ENCODE results near the gene LPA.

LPA gene

GRCh38 chr6:160520043-160520904 is 143.8 kb downstream of the LPA start:
- peak; percentile 61 for DNase-seq (ENCODE audit: low read depth)

GRCh38 chr6:160519603-160520042 is 144.5 kb downstream of the LPA start:
- no peak for DNase-seq (ENCODE audit: low read depth)

DNA sequence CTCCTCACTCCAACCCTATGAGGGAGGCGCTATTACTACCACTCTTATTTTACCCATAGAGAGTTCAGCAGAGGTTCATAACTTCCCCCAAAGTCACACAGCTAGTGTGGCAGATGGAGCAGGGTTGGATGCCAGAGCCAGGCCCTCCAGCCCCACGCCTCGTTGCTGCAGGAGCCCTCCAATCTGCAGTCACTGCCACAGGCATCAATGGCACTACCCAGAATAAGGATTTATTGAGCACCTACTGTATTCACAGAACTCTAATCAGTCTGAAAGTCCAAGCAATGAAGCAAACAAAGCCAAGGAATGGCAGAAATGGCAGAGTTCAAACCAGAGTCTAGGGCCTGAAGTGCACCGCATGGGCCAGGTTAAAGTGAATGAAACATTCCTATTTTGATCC is 144.9 kb downstream of the LPA start:
- DNase-seq (ENCODE audit: low read depth): no peak

- DNase-seq (ENCODE audit: low read depth): no peak
Observed at GRCh38 chr6:160513836-160514235, 150.2 kb downstream of the LPA start.

DNA sequence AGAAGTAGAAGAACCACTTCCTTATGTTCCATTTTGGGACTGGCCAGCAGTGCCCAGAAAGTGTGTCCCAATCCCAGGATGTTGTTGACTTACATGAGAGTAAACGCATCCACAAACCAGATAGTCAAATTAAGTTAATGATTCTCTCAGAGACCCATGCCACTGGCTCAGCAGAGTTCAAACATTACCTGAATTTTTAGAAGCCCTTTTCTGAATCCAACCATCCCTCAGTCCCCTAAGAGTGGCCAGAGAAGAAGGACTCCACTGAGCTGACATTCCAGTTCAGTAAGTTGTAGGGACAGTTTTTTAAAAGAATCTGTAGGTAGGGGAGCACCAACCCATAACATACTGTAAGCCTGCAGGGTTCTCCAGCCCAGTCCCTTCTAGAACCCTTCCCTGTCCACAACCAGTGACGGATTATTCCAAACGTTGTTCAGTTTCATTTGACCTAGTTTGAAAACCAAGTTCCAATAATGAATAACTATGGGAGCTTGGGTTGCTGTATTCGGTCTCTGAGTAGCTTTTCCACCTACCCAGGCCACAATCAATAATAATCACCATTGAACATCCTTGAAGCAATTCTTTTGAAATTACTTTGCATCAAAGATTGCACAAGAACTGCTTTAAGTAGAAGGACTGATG is 153.0 kb downstream of the LPA start:
- DNase-seq (ENCODE audit: low read depth): no peak

DNA sequence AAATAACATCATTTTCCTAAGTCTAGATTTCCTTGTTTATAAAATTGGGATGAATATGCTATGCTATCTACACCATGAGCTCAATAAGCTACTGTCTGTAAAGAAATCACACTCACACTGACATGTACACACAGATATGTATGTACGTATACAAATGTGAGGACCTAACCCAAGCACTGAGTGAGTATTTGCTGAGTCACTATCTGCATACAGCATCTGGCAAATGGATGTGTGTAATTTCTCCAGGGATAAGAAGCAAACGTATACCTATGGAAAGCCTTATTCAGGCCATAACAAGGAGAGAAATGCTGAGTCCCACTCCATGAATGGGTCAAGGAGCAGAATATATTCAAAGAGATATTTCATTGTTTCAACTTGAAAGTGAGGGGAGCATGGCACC is 153.9 kb downstream of the LPA start:
- DNase-seq (ENCODE audit: low read depth): no peak

DNA sequence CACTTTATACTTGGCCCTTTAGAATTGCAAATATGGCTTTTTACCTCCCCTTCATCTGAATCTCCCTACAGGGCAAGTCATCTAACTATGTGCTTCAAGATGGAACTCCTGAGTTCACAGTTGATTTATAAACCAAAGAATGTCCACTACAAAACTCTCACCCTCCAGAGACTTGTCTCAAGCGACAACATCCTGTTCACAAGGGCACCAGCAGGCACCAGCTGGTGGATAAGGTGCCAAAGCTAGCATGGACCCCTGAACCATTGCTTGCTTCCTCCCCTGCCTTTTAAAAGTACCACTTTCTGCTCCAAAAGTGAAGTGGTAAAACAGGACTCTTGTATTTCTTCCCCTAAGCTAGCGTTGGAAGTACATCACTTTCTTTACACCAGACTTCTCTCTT is 154.5 kb downstream of the LPA start:
- DNase-seq (ENCODE audit: low read depth): no peak

DNA sequence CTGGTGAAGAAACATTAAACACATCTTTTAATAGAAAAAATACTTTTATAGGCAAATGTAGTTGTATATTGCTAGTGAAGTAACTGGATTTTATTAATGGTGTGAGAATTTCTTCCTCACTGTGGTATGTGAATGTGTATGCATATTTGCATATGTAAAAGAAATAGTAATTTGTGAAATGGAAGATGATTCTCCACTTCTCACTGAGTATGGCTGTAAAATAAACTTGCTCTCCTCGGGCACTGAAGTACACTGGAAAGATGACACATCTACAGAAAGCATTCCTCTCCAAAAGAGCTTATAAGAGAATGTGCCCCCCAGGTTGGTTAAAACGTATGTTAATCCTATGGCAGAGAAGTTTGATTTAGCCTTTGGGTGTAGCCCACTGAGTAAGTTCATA is 155.5 kb downstream of the LPA start:
- DNase-seq (ENCODE audit: low read depth): no peak

DNA sequence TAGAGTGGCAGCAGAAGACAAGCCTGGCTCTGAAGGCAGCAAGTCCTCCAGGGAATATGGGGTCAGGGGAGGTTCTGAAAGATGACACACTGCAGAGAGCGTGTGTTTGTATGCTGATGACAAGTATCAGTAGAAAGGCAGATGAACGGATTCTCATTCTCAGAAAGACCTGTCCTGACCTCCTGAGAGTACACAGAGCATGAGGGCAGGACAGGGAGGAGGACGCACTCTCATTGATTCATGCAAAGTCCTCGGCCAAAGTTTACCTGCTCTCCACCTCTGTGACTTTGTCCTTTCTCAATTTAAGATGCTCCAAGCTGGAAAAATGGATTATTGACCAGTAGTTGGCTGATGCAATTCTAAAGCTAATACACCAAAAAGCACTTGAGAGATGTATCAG is 156.7 kb downstream of the LPA start:
- no peak for DNase-seq (ENCODE audit: low read depth)

DNA sequence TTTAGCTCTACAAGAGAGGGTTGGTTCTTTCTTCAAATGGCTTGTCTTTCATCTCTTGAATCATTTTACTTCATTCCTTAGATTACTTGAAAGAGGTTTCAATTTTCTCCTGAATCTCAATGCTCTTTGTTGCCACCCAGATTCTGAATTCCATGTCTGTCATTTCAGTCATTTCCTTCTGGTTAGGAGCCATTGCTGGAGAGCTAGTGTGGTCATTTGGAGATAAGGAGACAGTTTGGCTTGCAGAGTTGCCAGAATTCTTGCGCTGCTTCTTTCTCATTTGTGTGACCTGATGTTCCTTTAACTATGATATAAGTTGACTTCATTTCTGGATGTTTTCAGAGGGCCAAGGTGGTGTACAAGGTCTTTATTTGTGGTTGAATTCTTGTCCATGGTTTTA is 158.1 kb downstream of the LPA start:
- no peak for DNase-seq (ENCODE audit: low read depth)

DNA sequence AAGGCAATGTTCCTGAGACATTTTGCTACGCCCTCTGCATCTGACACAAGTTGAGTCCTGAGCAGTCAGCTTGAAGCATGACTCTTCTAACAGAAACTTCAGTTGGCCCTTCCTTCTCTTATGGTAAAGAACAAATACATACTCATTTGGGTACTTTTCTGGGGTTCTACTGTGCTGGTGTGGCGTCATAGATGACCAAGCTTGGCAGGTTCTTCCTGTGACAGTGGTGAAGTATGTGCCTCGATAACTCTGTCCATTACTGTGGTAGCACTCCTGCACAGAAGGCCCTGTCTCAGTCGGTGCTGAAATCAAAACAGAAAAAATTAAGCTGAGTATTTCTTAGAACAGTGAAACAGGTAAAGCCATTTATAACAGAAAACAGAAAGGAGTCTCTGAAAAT is 163.4 kb downstream of the LPA start:
- no peak for DNase-seq (ENCODE audit: low read depth)

GRCh38 chr6:160494576-160494975 is 169.5 kb downstream of the LPA start:
- DNase-seq (ENCODE audit: low read depth): no peak

- no peak for DNase-seq (ENCODE audit: low read depth)
Observed at GRCh38 chr6:160489091-160489490, 175.0 kb downstream of the LPA start.

DNA sequence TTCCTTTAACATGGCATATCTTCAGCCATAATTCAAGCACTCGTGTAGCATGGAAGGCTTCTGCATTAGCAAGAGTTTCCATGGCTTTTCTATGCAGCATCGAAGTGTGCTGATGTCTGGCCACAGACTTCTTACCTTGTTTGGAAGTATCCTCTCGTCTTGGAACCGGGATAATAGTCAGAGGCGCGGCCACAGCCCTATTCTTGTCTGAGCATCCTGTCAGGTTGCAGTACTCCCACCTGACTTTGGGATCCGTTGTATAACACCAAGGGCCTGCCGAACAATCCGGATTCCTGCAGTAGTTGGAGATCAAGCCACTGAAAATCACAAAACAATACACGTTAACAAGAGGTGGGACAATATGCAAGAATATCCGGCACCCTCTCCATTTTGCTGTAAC is 177.0 kb downstream of the LPA start:
- DNase-seq (ENCODE audit: low read depth): no peak
